ENCODE data around the gene CCDC69. TPM values are rescaled to one million over a fixed set of nuclear protein-coding genes. Genes with fewer than 3 reads are reported as not detected.
"Not testable (repeated sequence)": the region's sequence is repeated elsewhere in the genome, so short reads cannot be mapped to it uniquely, and the experiment has no call there.

Gene CCDC69
- polyA plus RNA-seq, 3 donors, result 5.1 to 5.5 (median 5.2) TPM

- DNase-seq, result no peak
Observed at GRCh38 chr5:151196556-151197290, 27.2 kb downstream of the CCDC69 start.

DNA sequence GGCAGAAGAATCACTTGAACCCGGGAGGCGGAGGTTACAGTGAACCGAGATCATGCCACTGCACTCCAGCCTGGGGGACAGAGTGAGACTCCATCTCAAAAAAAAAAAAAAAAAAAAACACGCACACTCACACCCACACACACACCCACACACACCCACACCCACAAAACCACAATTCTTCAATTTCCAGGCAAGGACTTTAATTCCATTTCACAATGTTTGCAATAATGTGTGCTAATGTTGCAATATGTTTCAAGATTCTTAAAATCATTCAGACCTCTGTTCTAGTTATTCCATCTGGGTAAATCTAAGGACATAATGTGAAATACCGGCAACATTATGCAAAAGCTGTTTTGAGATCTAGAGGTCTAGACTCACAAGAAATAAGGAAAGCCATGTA, 28.3 kb downstream of the CCDC69 start:
- no peak for DNase-seq

DNA sequence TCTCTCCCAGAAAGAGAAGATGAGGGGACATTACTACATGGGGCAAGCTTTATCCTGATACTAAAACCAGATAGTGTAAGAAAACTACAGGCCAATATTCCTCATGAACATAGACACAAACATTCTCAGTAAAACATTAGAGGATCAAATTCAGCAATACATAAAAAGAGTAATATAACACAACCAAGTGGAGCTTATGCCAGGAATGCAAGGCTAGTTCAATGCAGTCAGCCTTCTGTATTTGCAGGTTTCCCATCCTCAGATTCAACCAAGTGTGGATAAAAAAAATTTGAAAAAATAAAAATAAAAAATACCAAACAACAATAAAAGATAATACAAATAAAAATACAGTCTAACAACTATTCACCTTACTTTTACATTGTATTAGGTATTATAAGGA, 31.3 kb downstream of the CCDC69 start:
- no peak for DNase-seq

DNA sequence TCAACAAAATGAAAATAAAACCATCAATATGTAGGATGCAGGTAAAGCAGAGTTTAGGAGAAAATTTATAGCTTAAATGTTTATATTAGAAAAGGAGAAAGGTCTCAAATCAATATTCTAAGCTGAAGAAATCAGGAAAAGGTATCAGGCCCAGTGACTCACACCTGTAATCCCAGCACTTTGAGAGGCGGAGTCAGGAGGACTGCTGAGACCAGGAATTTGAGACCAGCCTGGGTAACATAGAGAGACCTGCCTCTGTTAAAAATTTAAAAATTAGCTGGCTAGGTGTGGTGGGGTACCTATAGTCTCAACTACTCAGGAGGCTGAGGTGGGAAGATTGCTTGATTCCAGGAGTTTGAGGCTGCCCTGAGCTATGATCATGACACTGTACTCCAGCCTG, 32.2 kb downstream of the CCDC69 start:
- no peak for DNase-seq

GRCh38 chr5:151189151-151189550, 34.7 kb downstream of the CCDC69 start:
- DNase-seq, result no peak

DNA sequence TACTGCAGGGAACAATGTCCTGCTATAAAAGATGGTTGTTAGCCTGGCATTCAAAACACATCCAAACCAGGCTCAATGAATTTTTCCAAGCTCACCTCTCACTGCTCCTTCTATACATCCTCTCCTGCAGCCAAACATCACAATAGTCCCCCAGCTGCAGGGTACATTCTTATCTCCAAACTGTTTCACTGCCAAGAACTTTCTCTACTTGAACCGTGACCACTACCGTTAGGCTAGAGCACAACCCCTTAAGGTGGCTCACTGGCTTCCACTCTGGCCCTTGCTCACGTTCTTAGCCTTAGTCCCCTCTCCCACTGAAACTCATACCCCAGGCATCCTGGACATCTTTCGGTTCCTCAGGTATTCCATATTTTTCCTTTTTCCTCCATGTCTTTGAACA, 37.4 kb downstream of the CCDC69 start:
- DNase-seq, result no peak

DNA sequence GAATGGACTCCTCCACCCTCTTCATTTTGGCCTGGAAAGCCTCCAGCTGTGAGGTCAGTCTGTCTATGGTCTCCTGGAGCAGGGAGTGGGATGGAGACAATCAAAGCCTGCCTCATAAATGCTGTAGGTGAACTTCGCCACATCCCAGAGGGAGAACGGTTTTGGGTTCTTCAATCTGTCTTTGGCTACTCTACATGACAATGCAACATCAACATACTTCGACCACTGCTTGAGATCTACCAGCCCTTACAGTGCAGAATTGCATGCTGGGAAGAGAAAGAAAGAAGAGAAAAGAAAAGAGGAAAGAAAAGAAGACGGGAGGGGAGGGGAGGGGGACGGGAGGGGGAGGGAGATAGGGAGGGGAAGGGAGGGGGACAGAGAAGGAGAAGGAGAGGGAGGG, 37.8 kb downstream of the CCDC69 start:
- no peak for DNase-seq

- no peak for DNase-seq
Observed at GRCh38 chr5:151184316-151185042, 39.4 kb downstream of the CCDC69 start.

GRCh38 chr5:151183456-151184245, 40.2 kb downstream of the CCDC69 start:
- no peak for DNase-seq

DNA sequence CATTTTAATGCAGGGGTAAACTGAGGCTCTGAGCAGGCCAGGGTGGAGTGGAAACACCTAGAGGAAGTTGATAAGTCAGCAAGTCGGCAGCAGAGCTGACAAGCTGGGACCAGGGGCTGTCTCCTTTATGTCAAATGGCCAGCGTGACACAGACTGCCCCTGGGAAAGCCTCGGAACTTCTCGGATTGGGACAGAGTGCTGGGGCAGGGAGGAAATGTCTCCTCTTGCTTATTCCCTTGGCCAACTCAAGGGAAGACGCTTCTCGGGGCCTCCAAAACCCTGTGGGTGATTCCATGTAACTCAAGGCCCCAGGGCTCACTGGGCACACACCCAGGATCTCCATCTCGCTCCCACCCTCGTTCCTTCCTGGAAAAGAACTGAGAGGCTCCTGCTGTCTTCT, 40.9 kb downstream of the CCDC69 start:
- no peak for DNase-seq

GRCh38 chr5:151182524-151182900, 41.4 kb downstream of the CCDC69 start:
- no peak for DNase-seq

DNA sequence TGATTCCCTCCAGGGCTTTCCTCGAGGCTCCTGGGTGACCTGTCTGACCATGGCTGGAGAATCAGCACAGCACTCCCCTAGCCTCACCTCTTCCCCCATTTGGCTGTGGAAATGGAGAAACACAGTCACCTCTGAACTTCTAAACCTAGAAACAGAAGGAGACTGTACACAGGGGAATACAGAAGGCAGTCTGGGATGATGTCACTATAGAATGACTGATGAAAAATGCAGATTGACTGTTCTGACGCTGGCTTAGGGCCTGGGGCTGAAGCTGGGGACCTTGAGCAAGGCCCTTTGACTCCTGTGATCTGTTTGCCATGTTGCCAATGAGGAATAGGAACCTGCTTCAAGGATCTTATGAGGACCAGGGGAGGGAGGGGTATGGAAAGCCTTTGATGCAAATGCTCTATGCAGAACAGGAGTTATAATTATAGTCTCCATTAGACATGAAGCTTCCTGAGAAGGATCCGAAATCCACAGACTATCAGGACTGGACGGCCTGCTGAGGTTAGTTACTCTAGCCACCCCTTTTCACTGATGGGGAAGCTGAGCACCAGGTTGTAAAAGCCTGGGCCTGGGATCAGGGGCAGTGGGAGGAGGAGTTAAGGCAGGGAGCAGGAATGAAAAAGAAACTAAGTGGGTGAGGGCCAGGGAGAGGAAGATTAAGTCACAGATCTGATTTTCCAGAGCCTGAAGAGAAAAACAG, 41.9 kb downstream of the CCDC69 start:
- DNase-seq, result no peak

DNA sequence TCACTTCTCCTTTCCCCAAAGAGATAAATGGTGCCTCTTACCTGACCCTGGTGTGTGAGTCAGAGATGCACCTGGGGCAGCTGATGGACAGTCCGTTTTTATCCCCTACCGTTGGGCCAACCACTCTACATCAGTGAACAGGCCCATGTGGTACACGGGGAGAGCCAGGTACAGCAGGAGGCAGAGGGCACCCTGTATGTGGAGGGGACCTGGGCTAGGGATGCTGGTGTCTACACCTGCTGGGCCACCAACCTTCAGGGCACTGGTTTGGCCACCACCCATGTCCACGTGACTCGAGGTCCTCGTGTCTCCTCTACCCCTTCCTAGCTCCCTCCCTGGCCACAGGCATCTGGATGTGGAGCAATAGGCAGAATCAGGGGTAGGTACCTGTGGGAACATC, 43.6 kb downstream of the CCDC69 start:
- DNase-seq, result no peak

- DNase-seq, result no peak
Observed at GRCh38 chr5:151179489-151179840, 44.4 kb downstream of the CCDC69 start.

GRCh38 chr5:151178777-151179488, 45.0 kb downstream of the CCDC69 start:
- no peak for DNase-seq

DNA sequence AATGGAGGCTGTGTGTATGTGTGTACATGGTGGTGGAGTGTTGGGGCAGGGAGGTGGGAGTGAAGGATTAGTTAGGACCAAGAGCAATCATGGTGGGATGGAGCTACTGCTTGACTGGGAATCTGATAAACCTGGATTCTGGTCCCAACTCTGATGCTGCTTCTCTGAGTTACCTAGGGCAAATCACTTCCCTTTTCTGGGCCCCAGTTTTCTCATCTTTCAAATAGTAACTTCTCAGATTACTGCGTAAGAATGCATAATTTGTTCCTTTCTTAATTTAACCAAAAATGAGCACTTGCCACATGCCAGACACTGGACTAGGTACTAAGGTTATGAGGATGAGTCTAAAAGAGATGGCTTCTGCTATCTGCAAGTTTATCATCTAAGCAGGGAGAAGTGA, 45.5 kb downstream of the CCDC69 start:
- no peak for DNase-seq

DNA sequence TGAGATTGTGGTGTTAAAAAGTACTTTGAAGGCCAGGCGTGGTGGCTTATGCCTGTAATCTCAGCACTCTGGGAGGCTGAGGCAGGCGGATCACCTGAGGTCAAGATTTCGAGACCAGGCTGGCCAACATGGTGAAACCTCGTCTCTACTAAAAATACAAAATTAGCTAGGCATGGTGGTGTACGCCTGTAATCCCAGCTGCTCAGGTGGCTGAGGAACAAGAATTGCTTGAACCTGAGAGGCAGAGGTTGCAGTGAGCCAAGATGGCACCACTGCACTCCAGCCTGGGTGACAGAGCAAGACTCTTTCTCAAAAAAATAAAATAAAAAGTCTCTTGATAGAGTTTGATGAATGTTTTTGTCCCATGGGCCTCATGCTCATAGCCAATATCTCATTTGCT, 47.6 kb downstream of the CCDC69 start:
- not testable (repeated sequence) for DNase-seq

DNA sequence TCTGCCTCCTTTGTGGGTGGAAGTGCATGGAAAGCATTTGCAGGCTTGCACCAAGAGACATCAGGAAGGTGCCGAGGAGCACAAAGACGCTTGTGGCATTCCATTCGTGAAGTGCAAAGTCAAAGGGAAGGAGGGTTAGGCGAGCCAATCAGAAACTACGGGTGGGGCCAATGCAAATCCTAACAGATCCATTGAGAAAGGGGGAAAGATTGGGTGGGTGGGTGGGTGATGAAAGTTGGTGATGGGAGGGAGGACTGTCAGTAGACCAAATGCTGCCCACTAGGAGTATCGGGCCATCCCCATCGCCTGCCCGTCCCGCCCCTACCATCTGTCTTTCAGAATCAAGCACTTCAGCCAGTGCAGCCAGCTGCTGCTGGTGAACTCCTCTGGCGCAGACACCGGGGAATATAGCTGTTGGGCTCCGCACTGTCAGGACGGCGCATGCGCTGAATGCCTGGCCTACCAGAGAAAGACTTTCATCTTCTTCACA, 49.2 kb downstream of the CCDC69 start:
- DNase-seq, result no peak

DNA sequence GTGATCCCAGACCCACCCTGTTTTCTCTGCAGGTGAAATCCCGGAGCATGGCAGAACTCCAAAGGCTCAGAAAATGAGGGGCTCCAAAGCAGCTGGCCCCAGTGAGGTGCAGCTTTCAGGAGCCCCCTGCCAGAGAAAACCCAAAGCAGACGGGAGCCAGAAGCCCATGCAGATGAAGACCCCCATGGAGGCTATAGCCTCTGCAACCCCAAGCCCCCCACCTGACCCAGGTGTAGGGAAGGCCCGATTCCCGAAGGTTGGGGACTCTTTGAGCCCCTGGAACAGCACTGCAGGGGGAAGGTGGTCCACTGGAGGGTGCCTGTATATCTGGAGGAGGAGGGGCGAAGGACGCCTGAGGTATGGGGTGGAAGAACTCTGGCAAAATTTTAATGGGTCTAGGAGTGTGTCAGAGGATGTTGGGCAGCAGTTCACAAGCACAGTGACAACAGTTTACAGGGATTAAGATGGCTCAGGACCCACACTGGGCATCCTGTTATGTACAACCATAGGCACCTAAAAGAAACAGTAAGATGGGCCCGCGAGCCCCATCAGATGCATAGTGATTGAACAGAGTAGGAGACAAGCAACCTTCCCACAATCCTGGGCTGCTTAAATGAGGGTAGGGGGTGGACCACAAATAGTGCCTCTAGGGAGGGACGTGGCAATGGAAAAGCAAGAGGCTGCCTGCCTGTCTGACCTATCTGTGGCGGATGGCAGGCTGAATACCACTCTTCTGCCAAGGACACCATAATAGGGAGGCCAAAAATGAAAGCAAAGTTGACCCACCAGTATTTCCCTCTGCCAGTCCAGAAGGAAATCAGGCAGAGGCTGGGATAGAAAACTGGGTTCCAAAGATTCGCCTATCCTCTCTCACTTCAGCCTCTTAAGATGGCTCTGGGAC, 49.9 kb downstream of the CCDC69 start:
- DNase-seq, result no peak

- DNase-seq, result no peak
Observed at GRCh38 chr5:151171529-151171928, 52.4 kb downstream of the CCDC69 start.
